ENCODE results near the gene PRPF4. TPM values are rescaled to one million over a fixed set of nuclear protein-coding genes. Genes with fewer than 3 reads are reported as not detected.
"Not testable (repeated sequence)": the region's sequence is repeated elsewhere in the genome, so short reads cannot be mapped to it uniquely, and the experiment has no call there.

PRPF4 gene
- total RNA-seq, 2 donors from 2014 or later, result 34.0 to 49.0 TPM

GRCh38 chr9:113281356-113281755, 5.9 kb downstream of the PRPF4 start:
- Mint-ChIP-seq H3K4me1 (ENCODE audit: low read depth) (peaks cover 26% of the 10 kb centered on the region), H3K9me3 (no peaks in the 10 kb centered on the region), H3K4me3 (no peak overlapping the region), H3K36me3 (ENCODE audit: insufficient read depth in 2 of 2) (peaks cover 15 to 59% of the 10 kb centered on the region in 2 donors), H3K27me3 (ENCODE audit: low read depth) (no peaks in the 10 kb centered on the region), H3K27ac (peak overlapping the region; percentile 78)
- DNase-seq (no peak), ATAC-seq (replicated peaks in 1 of 2) (no peak)

- DNase-seq (no peak), ATAC-seq (replicated peaks in 1 of 2) (no peak)
- Mint-ChIP-seq H3K36me3 (ENCODE audit: insufficient read depth in 2 of 2) (peaks cover 13 to 39% of the 10 kb centered on the region in 2 donors), H3K9me3 (no peaks in the 10 kb centered on the region), H3K27ac (peak overlapping the region; percentile 48), H3K27me3 (ENCODE audit: low read depth) (no peaks in the 10 kb centered on the region), H3K4me3 (no peak overlapping the region), H3K4me1 (ENCODE audit: low read depth) (peaks cover 5% of the 10 kb centered on the region)
Measured at GRCh38 chr9:113289091-113289490, 13.6 kb downstream of the PRPF4 start.

- peak overlapping the region; percentile 70 for H3K27ac Mint-ChIP-seq
- no peak for ATAC-seq (replicated peaks in 1 of 2)
Measured at GRCh38 chr9:113290052-113290607, 14.7 kb downstream of the PRPF4 start.

GRCh38 chr9:113293285-113293878, 17.9 kb downstream of the PRPF4 start:
- no peaks in the 10 kb centered on the region for H3K27me3 Mint-ChIP-seq (ENCODE audit: low read depth)
- no peak overlapping the region for H3K27ac Mint-ChIP-seq
- H3K9me3 Mint-ChIP-seq, result no peaks in the 10 kb centered on the region
- peaks cover 13 to 16% of the 10 kb centered on the region in 2 donors for H3K36me3 Mint-ChIP-seq (ENCODE audit: insufficient read depth in 2 of 2)
- no peak overlapping the region for H3K4me3 Mint-ChIP-seq
- peaks cover 5% of the 10 kb centered on the region for H3K4me1 Mint-ChIP-seq (ENCODE audit: low read depth)
- ATAC-seq (replicated peaks in 1 of 2) (peak in 1 of 2 donors; percentile 7), DNase-seq (no peak)

More at GRCh38 chr9:113290052-113290607, 14.7 kb downstream of the PRPF4 start:
- Mint-ChIP-seq H3K4me3 (no peak overlapping the region), H3K36me3 (ENCODE audit: insufficient read depth in 2 of 2) (peaks cover 13 to 29% of the 10 kb centered on the region in 2 donors), H3K27me3 (ENCODE audit: low read depth) (no peaks in the 10 kb centered on the region), H3K9me3 (no peaks in the 10 kb centered on the region), H3K4me1 (ENCODE audit: low read depth) (peaks cover 5% of the 10 kb centered on the region)
- no peak for DNase-seq

GRCh38 chr9:113296247-113296646, 20.8 kb downstream of the PRPF4 start:
- Mint-ChIP-seq H3K36me3 (ENCODE audit: insufficient read depth in 2 of 2) (peaks cover 3 to 12% of the 10 kb centered on the region in 2 donors), H3K27ac (peak overlapping the region; percentile 7)
- not testable (repeated sequence) for DNase-seq; H3K9me3 Mint-ChIP-seq; ATAC-seq (replicated peaks in 1 of 2); H3K27me3 Mint-ChIP-seq (ENCODE audit: low read depth); H3K4me1 Mint-ChIP-seq (ENCODE audit: low read depth); H3K4me3 Mint-ChIP-seq

- Mint-ChIP-seq H3K27me3 (ENCODE audit: low read depth) (no peaks in the 10 kb centered on the region), H3K4me1 (ENCODE audit: low read depth) (no peaks in the 10 kb centered on the region), H3K4me3 (no peak overlapping the region), H3K36me3 (ENCODE audit: insufficient read depth in 2 of 2) (peaks cover 0 to 8% of the 10 kb centered on the region in 2 donors), H3K27ac (peak overlapping the region; percentile 31), H3K9me3 (no peaks in the 10 kb centered on the region)
- no peak for ATAC-seq (replicated peaks in 1 of 2)
- DNase-seq, result no peak
Measured at GRCh38 chr9:113296796-113297558, 21.5 kb downstream of the PRPF4 start.

GRCh38 chr9:113298311-113298710, 22.9 kb downstream of the PRPF4 start:
- Mint-ChIP-seq H3K4me3 (no peak overlapping the region), H3K4me1 (ENCODE audit: low read depth) (no peaks in the 10 kb centered on the region), H3K27me3 (ENCODE audit: low read depth) (no peaks in the 10 kb centered on the region), H3K27ac (no peak overlapping the region), H3K9me3 (no peaks in the 10 kb centered on the region), H3K36me3 (ENCODE audit: insufficient read depth in 2 of 2) (no peaks in the 10 kb centered on the region)
- no peak for ATAC-seq (replicated peaks in 1 of 2)
- no peak for DNase-seq

- Mint-ChIP-seq H3K27me3 (ENCODE audit: low read depth) (no peaks in the 10 kb centered on the region), H3K27ac (no peak overlapping the region), H3K9me3 (no peaks in the 10 kb centered on the region), H3K36me3 (ENCODE audit: insufficient read depth in 2 of 2) (no peaks in the 10 kb centered on the region), H3K4me1 (ENCODE audit: low read depth) (no peaks in the 10 kb centered on the region), H3K4me3 (no peak overlapping the region)
- ATAC-seq (replicated peaks in 1 of 2) (no peak), DNase-seq (no peak)
Measured at GRCh38 chr9:113298924-113299770, 23.7 kb downstream of the PRPF4 start.

- no peak overlapping the region for H3K27ac Mint-ChIP-seq
- DNase-seq, result no peak
Measured at GRCh38 chr9:113299800-113300292, 24.4 kb downstream of the PRPF4 start.

GRCh38 chr9:113301548-113301947, 26.1 kb downstream of the PRPF4 start:
- Mint-ChIP-seq H3K27me3 (ENCODE audit: low read depth) (no peaks in the 10 kb centered on the region), H3K4me1 (ENCODE audit: low read depth) (no peaks in the 10 kb centered on the region), H3K9me3 (no peaks in the 10 kb centered on the region), H3K27ac (no peak overlapping the region), H3K36me3 (ENCODE audit: insufficient read depth in 2 of 2) (no peaks in the 10 kb centered on the region), H3K4me3 (no peak overlapping the region)
- ATAC-seq (replicated peaks in 1 of 2), result no peak
- DNase-seq, result no peak

More at GRCh38 chr9:113299800-113300292, 24.4 kb downstream of the PRPF4 start:
- Mint-ChIP-seq H3K9me3 (no peaks in the 10 kb centered on the region), H3K36me3 (ENCODE audit: insufficient read depth in 2 of 2) (no peaks in the 10 kb centered on the region), H3K27me3 (ENCODE audit: low read depth) (no peaks in the 10 kb centered on the region), H3K4me3 (no peak overlapping the region), H3K4me1 (ENCODE audit: low read depth) (no peaks in the 10 kb centered on the region)
- ATAC-seq (replicated peaks in 1 of 2), result no peak

- no peaks in the 10 kb centered on the region for H3K9me3 Mint-ChIP-seq
Measured at GRCh38 chr9:113302792-113303418, 27.4 kb downstream of the PRPF4 start, which contains the start of gene RNF183. RNF183 (minus strand) TSS chr9:113303376; CDS start chr9:113298184, 5,192 bp downstream.

GRCh38 chr9:113306566-113306965, 31.1 kb downstream of the PRPF4 start:
- Mint-ChIP-seq H3K27ac (no peak overlapping the region), H3K36me3 (ENCODE audit: insufficient read depth in 2 of 2) (no peaks in the 10 kb centered on the region), H3K9me3 (no peaks in the 10 kb centered on the region), H3K4me1 (ENCODE audit: low read depth) (peaks cover 5% of the 10 kb centered on the region), H3K4me3 (no peak overlapping the region), H3K27me3 (ENCODE audit: low read depth) (no peaks in the 10 kb centered on the region)
- ATAC-seq (replicated peaks in 1 of 2) (no peak), DNase-seq (no peak)

More at GRCh38 chr9:113302792-113303418, 27.4 kb downstream of the PRPF4 start, which contains the start of gene RNF183:
- Mint-ChIP-seq H3K36me3 (ENCODE audit: insufficient read depth in 2 of 2) (no peaks in the 10 kb centered on the region), H3K27me3 (ENCODE audit: low read depth) (no peaks in the 10 kb centered on the region), H3K4me1 (ENCODE audit: low read depth) (no peaks in the 10 kb centered on the region), H3K27ac (no peak within 1 kb of the TSS), H3K4me3 (no peak within 1 kb of the TSS)
- DNase-seq, result no peak
- ATAC-seq (replicated peaks in 1 of 2), result no peak
